Nucleus accumbens (tissue), 56 donors: ENCODE results near the gene BDH1.
A peak's percentile ranks its signal among the peaks of the same experiment; 100 is the strongest.

Experiments used
- DNase-seq, 56 donors: peaks; one replicate each; lab custom pipeline; 2025; lab: John Stamatoyannopoulos, UW

The BDH1 gene

DNA sequence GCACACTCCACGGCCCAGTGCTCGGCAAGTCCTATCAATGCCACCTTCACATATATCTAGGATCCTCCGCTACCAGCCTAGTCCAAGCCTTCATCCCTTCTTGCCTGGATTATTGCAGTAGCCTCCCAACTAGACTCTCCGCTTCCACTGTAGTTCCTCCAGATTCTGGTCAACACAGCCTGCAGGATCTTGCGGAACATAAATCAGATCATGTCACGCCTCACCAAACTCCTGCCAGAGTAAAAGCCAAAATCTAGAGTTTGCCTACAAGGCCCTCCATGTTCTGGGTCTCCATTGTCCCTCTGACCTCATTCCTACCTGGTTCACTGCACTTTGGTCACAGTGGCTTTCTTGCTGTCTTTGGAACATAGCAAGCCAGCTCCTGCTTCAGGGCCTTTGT is 3.6 kb downstream of the BDH1 start:
- no peak for DNase-seq

GRCh38 chr3:197550489-197550888 is 5.3 kb downstream of the BDH1 start:
- no peak for DNase-seq

- no peak for DNase-seq
Measured at GRCh38 chr3:197549261-197549885, 6.4 kb downstream of the BDH1 start.

DNA sequence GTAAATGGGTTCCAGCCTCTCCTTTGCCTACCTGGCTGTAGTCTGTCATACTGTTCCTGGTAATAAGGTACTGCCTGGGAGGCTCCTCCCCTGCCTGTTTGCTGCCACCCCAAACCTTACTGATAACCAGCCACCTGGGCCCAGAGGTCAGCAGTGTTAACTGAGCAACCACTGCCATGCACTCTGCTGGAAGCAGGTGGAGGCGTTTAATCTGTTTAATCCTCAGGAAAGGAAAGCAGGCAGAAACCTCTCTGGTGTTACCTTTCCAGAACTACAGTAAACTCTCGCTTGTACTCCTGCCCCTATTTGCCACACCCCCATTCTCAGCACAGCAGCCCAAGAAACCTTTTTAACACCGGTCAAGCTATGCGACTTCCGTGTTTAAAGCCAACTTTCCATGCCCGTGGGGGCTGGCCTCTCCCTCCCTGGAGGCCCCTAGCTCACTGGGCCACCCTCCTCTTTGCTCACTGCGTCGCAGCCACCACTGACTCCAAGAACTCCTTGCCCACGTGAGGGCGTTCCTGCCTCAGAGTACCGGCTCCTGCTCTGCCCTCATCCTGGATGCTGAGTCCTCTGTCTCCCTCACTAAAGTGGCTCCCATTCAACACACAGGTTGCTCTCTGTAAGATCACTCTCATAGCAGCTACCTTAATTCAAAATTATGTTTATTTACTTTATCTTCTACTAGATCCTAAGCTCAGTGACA is 8.3 kb downstream of the BDH1 start:
- DNase-seq: no peak

- no peak for DNase-seq
Measured at GRCh38 chr3:197546307-197547085, 9.3 kb downstream of the BDH1 start.

DNA sequence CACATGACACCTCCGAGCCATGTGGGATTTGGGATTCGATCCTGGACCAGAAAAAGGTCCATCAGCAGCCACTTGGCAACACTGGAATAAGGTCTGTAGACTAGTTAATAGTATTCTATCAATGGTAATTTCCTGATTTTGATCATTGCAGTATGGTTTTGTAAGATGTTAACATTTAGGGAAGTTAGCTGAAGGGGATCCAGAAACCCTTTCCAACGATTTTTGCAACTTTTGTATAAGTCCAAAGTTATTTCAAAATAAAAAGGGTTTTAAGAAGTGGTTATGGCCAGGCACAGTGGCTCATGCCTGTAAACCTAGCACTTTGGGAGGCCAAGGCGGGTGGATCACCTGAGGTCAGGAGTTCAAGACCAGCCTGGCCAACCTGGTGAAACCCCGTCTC is 10.2 kb downstream of the BDH1 start:
- no peak for DNase-seq

- DNase-seq: no peak
Measured at GRCh38 chr3:197545101-197545500, 10.7 kb downstream of the BDH1 start.

- peak in 2 of 56 donors; percentile 14 to 41 for DNase-seq
Measured at GRCh38 chr3:197542741-197543454, 12.9 kb downstream of the BDH1 start.

GRCh38 chr3:197541756-197542539 is 13.8 kb downstream of the BDH1 start:
- peak in 30 of 56 donors; percentile 9 to 65 (median 28) for DNase-seq

DNA sequence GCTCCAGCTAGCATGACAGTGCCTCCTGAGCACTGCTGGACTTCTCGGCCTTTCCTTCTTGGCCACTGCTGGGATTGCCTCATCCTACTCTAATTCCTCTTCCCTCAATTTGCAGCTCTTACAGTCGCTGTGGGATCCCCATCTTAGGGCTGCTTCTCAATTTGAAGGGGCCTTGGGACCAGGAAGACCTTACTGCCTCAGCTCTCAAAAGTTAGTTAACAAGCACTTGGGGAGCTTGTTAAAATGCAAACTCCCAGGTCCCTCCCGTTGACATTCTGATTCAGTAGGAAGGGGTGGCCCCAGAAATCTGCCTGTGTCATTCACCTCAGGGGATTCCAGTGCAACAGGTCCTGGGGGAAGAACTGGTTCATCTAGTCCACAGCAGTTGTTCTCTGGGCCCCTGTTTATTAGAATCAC is 14.8 kb downstream of the BDH1 start:
- no peak for DNase-seq

DNA sequence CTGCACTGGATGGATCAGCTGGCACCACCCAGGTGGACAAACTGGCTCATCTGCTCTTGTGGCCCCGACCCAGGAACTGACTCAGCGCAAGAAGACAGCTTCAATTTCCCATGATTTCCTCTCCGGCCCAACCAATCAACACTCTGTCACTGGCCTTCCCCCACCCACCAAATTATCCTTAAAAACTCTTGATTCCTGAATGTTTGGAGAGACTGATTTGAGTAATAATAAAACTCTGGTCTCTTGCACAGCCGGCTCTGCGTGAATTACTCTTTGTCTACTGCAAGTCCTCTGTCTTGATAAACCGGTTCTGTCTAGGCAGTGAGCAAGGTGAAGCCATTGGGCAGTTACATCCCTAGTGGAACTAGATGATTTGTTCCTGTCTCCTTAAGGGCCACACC is 16.1 kb downstream of the BDH1 start:
- DNase-seq: no peak

DNA sequence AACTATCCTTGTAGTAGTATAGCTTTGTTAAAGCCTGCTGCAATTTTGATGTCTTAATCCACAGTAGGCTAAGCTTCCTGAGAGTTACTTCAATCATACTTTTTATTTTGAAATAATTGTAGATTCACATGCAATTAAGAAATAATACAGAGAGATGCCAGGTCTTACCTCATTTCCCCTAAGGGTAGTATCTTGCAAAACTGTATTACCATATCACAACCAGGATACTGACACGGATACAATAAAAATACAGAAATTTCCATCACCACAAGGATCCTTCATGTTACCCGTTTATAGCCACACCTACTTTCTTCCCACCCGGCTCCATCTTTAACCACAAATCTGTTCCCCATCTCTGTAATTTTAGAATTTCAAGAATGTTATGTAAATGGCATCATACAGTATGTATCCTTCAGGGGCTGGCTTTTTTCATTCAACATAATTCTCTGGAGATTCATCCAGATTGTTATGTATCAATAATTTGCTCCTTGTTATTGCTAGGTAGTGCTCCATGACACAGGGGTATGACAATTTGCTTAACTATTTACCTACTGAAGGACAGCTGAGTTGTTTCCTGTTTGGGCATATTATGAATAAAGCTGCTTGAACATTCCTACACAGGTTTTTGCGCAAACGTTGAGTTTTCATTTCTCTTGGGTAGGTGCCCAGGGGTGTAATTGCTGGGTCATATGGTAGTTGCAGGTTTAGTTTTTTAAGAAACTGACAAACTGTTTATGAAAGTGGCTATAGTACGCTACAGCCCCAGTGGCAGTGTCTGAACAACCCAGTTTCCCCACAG is 21.6 kb downstream of the BDH1 start:
- no peak for DNase-seq

DNA sequence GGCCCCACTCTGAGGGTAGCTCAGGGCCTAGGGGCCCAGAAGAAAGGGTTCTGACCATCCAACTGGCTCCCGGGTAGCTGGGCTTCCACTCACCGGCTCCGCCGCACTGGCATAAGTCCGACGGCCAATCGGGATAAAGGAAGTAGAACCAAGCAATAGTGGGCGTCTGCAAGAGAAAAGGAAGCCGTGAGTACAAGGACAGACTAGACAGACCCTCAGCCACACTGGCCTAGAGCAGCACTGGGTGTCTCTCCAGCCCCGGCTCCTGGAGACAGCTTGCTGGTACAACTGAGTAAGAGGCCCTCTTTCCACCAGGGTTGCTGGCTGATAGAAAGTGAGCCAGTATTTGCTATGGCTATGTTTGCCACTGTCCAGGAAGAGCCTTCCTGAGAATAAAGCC is 22.4 kb downstream of the BDH1 start:
- DNase-seq: no peak

DNA sequence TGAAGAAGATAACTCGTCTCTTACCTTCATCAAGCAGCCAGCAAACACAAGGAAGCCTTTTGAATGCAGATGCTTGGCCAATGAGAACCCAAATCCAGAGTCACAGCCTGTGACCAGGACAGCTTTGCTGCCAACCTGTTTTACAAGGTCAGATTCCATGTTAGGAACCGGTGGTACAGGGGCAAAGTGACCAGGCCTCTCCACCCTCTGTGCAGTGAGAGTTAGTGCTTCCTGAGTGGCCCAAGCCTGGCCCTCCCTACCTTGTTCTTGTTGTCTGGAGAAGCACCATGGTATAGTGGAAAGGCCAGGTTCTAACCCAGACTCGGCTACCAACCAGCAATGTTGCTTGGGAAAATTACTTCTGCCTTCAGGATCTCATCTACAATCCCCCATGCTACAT is 23.4 kb downstream of the BDH1 start:
- DNase-seq: no peak

- DNase-seq: no peak
Measured at GRCh38 chr3:197528190-197528589, 27.6 kb downstream of the BDH1 start.

- DNase-seq: peak in 1 of 56 donors; percentile 25
Measured at GRCh38 chr3:197527569-197527968, 28.2 kb downstream of the BDH1 start.

DNA sequence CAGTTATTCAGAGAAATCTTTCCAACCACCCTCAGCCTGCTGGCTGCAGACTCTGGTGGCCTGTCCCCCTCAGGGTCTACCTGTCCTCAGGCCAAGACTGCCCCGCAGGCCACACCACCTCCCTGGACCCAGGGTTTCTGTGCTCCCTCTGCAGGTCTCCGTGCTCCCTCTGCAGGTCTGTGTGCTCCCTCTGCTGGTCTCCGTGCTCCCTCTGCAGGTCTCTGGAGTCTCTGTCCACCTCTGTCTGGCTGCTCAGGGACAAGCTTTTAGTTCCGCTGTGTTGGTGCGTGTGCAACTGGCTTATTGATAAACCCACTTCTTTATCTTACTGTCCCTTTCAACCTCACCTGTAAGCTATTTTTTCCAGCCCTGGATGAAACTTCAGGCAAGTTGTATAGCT is 30.1 kb downstream of the BDH1 start:
- no peak for DNase-seq

- DNase-seq: no peak
Measured at GRCh38 chr3:197524128-197524527, 31.6 kb downstream of the BDH1 start.

DNA sequence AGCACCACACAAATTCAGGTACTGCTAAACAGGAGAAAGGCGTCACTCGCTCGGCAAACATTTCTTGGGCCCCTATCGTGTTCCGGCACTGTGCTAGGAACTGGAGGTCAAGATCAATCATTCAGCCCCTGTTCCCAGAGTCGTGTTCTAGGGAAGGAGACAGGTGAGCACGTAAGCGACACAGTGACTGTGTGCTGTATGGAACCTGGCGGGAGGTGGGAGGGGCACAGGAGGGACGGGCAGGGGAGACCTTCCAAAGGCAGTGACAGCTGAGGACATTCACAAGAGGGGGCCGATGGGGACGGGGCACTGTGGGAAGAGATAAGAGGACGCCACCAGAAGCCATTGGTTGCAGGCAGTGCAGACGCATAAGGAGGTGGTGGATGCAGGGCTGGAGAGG is 32.2 kb downstream of the BDH1 start:
- DNase-seq: no peak
